ENCODE measurements around the gene TMPRSS4.

The TMPRSS4 gene

GRCh38 chr11:118076754-118077281 lies at the start of gene TMPRSS4:
TMPRSS4 (plus strand) TSS chr11:118077078; CDS start chr11:118077303, 225 bp downstream.
- no peak for DNase-seq

- no peak for DNase-seq
Observed at GRCh38 chr11:118027694-118028093, 49.2 kb upstream of the TMPRSS4 start.

GRCh38 chr11:118028626-118029025 lies 48.3 kb upstream of the TMPRSS4 start:
- DNase-seq: no peak

GRCh38 chr11:118033443-118033842 lies 43.4 kb upstream of the TMPRSS4 start:
- no peak for DNase-seq

- DNase-seq: no peak
Observed at GRCh38 chr11:118042141-118042540, 34.7 kb upstream of the TMPRSS4 start.

- no peak for DNase-seq
Observed at GRCh38 chr11:118042796-118043195, 34.1 kb upstream of the TMPRSS4 start.

- no peak for DNase-seq
Observed at GRCh38 chr11:118045191-118045590, 31.7 kb upstream of the TMPRSS4 start.

- DNase-seq: no peak
Observed at GRCh38 chr11:118046051-118046963, 30.6 kb upstream of the TMPRSS4 start.

GRCh38 chr11:118046964-118047700 lies 29.7 kb upstream of the TMPRSS4 start:
- no peak for DNase-seq

- no peak for DNase-seq
Observed at GRCh38 chr11:118047749-118048148, 29.1 kb upstream of the TMPRSS4 start.

GRCh38 chr11:118048472-118049370 lies 28.2 kb upstream of the TMPRSS4 start:
- DNase-seq: no peak

GRCh38 chr11:118049771-118050170 lies 27.1 kb upstream of the TMPRSS4 start:
- DNase-seq: no peak

GRCh38 chr11:118050208-118050891 lies 26.5 kb upstream of the TMPRSS4 start:
- no peak for DNase-seq

GRCh38 chr11:118051136-118051610 lies 25.7 kb upstream of the TMPRSS4 start:
- DNase-seq: no peak

- DNase-seq: no peak
Observed at GRCh38 chr11:118051611-118052461, 25.0 kb upstream of the TMPRSS4 start.

GRCh38 chr11:118052581-118053206 lies 24.2 kb upstream of the TMPRSS4 start:
- no peak for DNase-seq

GRCh38 chr11:118054712-118055640 lies 21.9 kb upstream of the TMPRSS4 start:
- DNase-seq: no peak

- DNase-seq: no peak
Observed at GRCh38 chr11:118055966-118056365, 20.9 kb upstream of the TMPRSS4 start.

GRCh38 chr11:118056806-118057205 lies 20.1 kb upstream of the TMPRSS4 start:
- no peak for DNase-seq
